Measurements from ENCODE around the gene FANCF.
A peak's percentile ranks its signal among the peaks of the same experiment; 100 is the strongest.
"Not testable (repeated sequence)": the region's sequence is repeated elsewhere in the genome, so short reads cannot be mapped to it uniquely, and the experiment has no call there.

Gene FANCF, protein sequence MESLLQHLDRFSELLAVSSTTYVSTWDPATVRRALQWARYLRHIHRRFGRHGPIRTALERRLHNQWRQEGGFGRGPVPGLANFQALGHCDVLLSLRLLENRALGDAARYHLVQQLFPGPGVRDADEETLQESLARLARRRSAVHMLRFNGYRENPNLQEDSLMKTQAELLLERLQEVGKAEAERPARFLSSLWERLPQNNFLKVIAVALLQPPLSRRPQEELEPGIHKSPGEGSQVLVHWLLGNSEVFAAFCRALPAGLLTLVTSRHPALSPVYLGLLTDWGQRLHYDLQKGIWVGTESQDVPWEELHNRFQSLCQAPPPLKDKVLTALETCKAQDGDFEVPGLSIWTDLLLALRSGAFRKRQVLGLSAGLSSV

GRCh38 chr11:22625448-22626287 lies at the start of gene FANCF:
TSS of gene FANCF (minus strand) at chr11:22625823. CDS start at chr11:22625810, 13 bp downstream.
- DNase-seq (ENCODE audit: low read depth in 2 of 2, low spot score in 1 of 2), result peak; percentile 83 to 94

- no peak for DNase-seq (ENCODE audit: low read depth in 2 of 2, low spot score in 1 of 2)
Observed at GRCh38 chr11:22674470-22675439, 49.1 kb upstream of the FANCF start.

GRCh38 chr11:22671751-22672150 lies 46.1 kb upstream of the FANCF start:
- no peak for DNase-seq (ENCODE audit: low read depth in 2 of 2, low spot score in 1 of 2)

- DNase-seq (ENCODE audit: low read depth in 2 of 2, low spot score in 1 of 2), result no peak
Observed at GRCh38 chr11:22670830-22671229, 45.2 kb upstream of the FANCF start.

GRCh38 chr11:22669368-22669767 lies 43.7 kb upstream of the FANCF start:
- DNase-seq (ENCODE audit: low read depth in 2 of 2, low spot score in 1 of 2), result no peak

GRCh38 chr11:22668005-22668796 lies 42.6 kb upstream of the FANCF start:
- no peak for DNase-seq (ENCODE audit: low read depth in 2 of 2, low spot score in 1 of 2)

- no peak for DNase-seq (ENCODE audit: low read depth in 2 of 2, low spot score in 1 of 2)
Observed at GRCh38 chr11:22666688-22667439, 41.2 kb upstream of the FANCF start.

DNA sequence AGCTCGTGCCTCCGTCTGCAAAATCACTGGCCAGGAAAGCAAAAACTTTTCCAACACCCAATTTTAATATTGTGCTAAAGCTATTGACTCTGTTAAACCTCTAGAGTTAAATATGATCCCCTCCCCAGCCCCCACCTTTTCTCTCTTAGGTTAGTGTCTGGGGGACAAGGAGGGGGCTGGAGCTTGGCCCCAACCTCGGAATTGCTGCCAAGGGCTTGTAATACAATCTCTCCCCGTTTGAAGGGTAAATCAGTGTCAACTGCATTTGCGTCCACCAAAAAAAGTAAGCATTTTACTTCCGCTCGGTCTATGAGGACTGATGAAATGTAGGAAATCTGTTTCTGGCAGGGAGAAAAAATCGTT lies 40.7 kb upstream of the FANCF start, which contains the start of gene GAS2:
GAS2 (plus strand) TSS at position 287 of the 363 bp plus-strand sequence. CDS start 8,259 bp downstream, outside the sequence.
- DNase-seq (ENCODE audit: low read depth in 2 of 2, low spot score in 1 of 2), result no peak

GRCh38 chr11:22659783-22660182 lies 34.2 kb upstream of the FANCF start:
- DNase-seq (ENCODE audit: low read depth in 2 of 2, low spot score in 1 of 2), result no peak

GRCh38 chr11:22657101-22657694 lies 31.6 kb upstream of the FANCF start:
- DNase-seq (ENCODE audit: low read depth in 2 of 2, low spot score in 1 of 2), result no peak

GRCh38 chr11:22656130-22656529 lies 30.5 kb upstream of the FANCF start:
- no peak for DNase-seq (ENCODE audit: low read depth in 2 of 2, low spot score in 1 of 2)

GRCh38 chr11:22652346-22652745 lies 26.7 kb upstream of the FANCF start:
- not testable (repeated sequence) for DNase-seq (ENCODE audit: low read depth in 2 of 2, low spot score in 1 of 2)

DNA sequence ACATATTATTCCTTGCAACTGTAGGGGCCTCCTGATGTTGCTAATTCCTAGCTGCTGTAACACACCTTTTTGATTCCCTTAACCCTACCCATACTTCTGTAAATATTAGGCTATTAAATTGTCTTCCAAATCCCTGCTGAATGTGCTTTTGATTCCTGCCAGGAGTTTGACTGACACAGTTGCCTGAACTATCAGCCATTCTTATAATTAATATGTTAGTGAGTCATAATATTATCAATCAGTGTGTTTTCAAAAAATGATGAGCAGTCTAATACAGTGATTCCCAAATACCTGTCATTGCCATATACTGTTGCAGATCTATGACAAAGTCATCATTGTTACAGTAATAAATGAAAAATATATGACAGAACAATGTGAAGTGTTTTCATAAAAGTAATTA lies 15.9 kb upstream of the FANCF start:
- no peak for DNase-seq (ENCODE audit: low read depth in 2 of 2, low spot score in 1 of 2)

GRCh38 chr11:22640862-22641261 lies 15.2 kb upstream of the FANCF start:
- no peak for DNase-seq (ENCODE audit: low read depth in 2 of 2, low spot score in 1 of 2)

- no peak for DNase-seq (ENCODE audit: low read depth in 2 of 2, low spot score in 1 of 2)
Observed at GRCh38 chr11:22635689-22636088, 10.1 kb upstream of the FANCF start.

DNA sequence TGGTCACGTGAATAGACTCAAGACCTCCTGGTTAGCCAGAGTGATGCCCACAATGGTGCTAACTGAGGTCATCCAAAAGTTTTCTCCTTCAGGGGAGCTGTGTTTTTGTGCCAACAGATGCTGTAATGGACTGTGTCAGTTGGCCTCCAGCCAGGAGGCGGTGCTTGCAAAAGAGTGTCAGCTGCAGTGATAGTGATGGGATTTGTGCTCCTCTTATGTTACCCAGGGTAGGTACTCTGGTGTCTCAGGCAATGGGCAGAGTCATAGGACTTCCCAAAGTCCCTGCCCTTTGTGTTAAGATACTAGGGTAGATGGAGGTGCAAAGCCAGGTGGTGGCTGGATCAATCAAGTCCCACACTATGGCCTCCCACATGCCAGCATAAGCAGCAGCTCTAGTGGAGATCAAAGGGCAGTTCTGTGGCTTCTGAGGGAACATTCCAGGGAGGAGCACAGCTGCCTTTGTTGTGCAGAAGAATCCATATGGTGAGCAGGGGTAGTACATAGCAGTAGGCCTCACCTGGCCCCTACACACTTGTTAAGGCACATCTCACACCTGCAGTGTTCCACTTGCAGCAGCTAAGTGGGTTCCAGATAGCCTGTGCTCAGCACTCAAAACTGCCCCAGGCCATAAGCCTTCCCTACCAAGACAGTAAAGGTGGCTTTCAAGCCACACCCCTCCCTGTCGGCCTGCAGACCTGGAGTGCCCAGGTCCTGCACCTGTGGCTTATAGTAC lies 9.4 kb upstream of the FANCF start:
- DNase-seq (ENCODE audit: low read depth in 2 of 2, low spot score in 1 of 2), result no peak

GRCh38 chr11:22633354-22633902 lies 7.8 kb upstream of the FANCF start:
- DNase-seq (ENCODE audit: low read depth in 2 of 2, low spot score in 1 of 2), result no peak

- no peak for DNase-seq (ENCODE audit: low read depth in 2 of 2, low spot score in 1 of 2)
Observed at GRCh38 chr11:22627421-22627820, 1.8 kb upstream of the FANCF start.

Measured in stimulated activated CD8-positive, alpha-beta memory T cell treated with anti-CD3 and anti-CD28 coated beads, Interleukin-4, amount 100 ng/mL, for 4 hours (primary cell).